SK-N-SH (cell line): ENCODE measurements around the gene IL37.

Source experiments
- CTCF ChIP-seq: fragments of 200-600 bp; sonication (generic); IDR thresholded peaks from 2 replicates; pipeline ENCODE4 v1.6.1; 2017; ENCODE audit warnings: antibody characterized with exemption, mild to moderate bottlenecking, moderate library complexity
- EP300 ChIP-seq, 2 experiments: IDR thresholded peaks; 2 replicates each; pipeline versions ENCODE4 v1.4.0 to v1.6.1; 2012; ENCODE audit warnings: borderline replicate concordance in 1 of 2, low read depth in 1 of 2, low read length in 1 of 2
- FOSL2 ChIP-seq: IDR thresholded peaks from 2 replicates; pipeline ENCODE4 v1.4.0; 2012; ENCODE audit warnings: low read depth, mild to moderate bottlenecking, moderate library complexity, borderline replicate concordance
- GATA2 ChIP-seq: sonication (generic); formaldehyde crosslinking; IDR thresholded peaks from 2 replicates; pipeline ENCODE4 v1.5.0; 2020; ENCODE audit warnings: mild to moderate bottlenecking, missing genetic modification reagents
- MEF2A ChIP-seq: IDR thresholded peaks from 2 replicates; pipeline ENCODE4 v1.4.0; 2012; ENCODE audit warnings: low read depth, borderline replicate concordance
- NFIC ChIP-seq: IDR thresholded peaks from 2 replicates; pipeline ENCODE4 v1.4.0; 2012; ENCODE audit warnings: borderline replicate concordance
- POLR2AphosphoS5 ChIP-seq: IDR thresholded peaks from 2 replicates; pipeline ENCODE4 v1.6.1; 2012; ENCODE audit warnings: low read depth, low read length
- RCOR1 ChIP-seq: fragments of 150-350 bp; IDR thresholded peaks from 2 replicates; pipeline ENCODE4 v1.6.1; 2017; ENCODE audit warnings: antibody characterized with exemption, low read length
- RFX5 ChIP-seq: IDR thresholded peaks from 2 replicates; pipeline ENCODE4 v1.6.1; 2012; ENCODE audit warnings: mild to moderate bottlenecking, improper control_type of control experiment, low read length
- TAF1 ChIP-seq: IDR thresholded peaks from 2 replicates; pipeline ENCODE4 v1.6.1; 2012; ENCODE audit warnings: low read depth, mild to moderate bottlenecking, low read length, moderate library complexity, borderline replicate concordance
- TEAD4 ChIP-seq: IDR thresholded peaks from 2 replicates; pipeline ENCODE4 v1.4.0; 2012; ENCODE audit warnings: mild to moderate bottlenecking, borderline replicate concordance; ENCODE audit not compliant: insufficient read depth

GRCh38 chr2:112883669-112884068 is 27.3 kb upstream of the IL37 start:
- TF ChIP-seq CTCF (no peak), FOSL2 (no peak), GATA2 (CRISPR knock-in tag) (no peak), NFIC (no peak), TAF1 (no peak), RCOR1 (no peak), EP300 (IDR thresholded peaks at IDR 0.05; ENCODE audit: borderline replicate concordance in 1 of 2, low read depth in 1 of 2, low read length in 1 of 2) (no peak), POLR2AphosphoS5 (no peak), RFX5 (no peak), MEF2A (no peak), TEAD4 (no peak)
